ENCODE data around the gene SLC15A3.

DNA sequence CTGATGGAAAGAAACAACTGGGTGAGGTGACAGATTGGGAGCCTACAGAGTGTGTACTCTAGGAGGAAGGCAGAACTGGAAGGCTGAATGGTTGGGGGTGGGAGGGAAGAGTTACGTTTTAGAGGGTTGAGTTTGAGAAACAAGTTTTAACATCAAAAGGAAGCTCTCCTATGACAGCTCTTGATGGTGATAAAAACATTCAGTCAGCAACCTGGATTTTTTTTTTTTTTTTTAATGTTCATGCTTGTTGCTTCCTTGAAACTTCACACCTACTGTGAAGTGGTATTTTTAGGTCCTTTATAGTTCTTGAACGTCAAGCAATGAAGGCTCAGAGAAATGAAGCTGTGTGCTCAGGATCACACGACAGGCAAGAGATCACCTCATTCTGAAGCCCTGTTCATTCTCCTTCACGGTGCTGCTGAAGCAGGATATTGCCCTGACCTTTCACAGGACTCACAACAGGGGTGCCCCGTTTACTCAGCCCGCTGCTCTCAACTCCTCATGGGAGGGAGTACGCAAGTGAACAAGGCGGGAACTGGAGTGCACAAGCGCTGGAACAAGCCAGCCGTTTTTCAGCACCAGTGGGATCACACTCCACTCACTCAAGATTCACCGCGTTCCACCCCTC lies 39.6 kb downstream of the SLC15A3 start:
- TF ChIP-seq CTCF (IDR thresholded peaks at IDR 0.05) (no peak), POLR2A (IDR thresholded peaks at IDR 0.05) (no peak)
